ENCODE data around the gene ZHX3. TPM values are rescaled to one million over a fixed set of nuclear protein-coding genes. Genes with fewer than 3 reads are reported as not detected.
A peak's percentile ranks its signal among the peaks of the same experiment; 100 is the strongest.

ZHX3 gene
- total and polyA plus RNA-seq, 9 of the 15 experiments (the other 6 are each of a cell fraction or from before 2014, with no cell fraction given), result 0.80 to 14.6 (median 4.9) TPM

DNA sequence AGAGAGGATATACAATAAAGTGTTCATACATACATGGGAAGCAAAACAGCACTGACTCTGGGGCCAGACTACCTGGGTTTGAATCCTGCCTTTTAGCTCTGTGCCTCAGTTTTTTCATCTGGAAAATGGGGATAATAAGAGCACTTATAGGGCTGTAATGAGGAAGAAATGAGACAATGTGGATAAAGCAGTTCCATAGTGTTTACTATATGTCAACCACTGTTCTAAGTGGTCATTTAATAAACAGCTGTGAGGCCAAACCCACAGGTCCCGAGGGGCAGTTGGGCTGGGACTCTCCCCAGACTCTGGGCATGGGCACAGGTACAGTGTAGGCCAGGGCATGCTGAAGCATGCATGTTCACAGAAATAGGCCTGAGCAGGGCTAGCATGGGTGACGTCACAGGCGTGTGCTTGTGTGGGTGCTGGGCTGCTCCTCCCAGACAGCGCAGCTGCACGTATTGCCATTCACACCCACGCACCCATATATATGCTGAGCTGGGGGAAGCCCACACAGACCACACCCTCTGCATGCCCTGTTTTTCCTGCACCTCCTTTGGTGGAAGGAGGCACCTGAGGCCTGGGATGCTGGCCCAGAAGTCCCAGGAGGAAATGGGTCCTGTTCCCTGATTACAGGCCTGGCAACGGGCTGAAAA is 183.7 kb downstream of the ZHX3 start (continued):
- no peak for TF ChIP-seq POLR2AphosphoS5 (IDR thresholded peaks at IDR 0.05; ENCODE audit: control insufficient read depth, insufficient read depth, low read depth, low read length)
- TF ChIP-seq, protein P1, sequence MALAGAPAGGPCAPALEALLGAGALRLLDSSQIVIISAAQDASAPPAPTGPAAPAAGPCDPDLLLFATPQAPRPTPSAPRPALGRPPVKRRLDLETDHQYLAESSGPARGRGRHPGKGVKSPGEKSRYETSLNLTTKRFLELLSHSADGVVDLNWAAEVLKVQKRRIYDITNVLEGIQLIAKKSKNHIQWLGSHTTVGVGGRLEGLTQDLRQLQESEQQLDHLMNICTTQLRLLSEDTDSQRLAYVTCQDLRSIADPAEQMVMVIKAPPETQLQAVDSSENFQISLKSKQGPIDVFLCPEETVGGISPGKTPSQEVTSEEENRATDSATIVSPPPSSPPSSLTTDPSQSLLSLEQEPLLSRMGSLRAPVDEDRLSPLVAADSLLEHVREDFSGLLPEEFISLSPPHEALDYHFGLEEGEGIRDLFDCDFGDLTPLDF (CRISPR knock-in tag; IDR thresholded peaks at IDR 0.05), result no peak
- TF ChIP-seq ZNF217 (CRISPR knock-in tag; IDR thresholded peaks at IDR 0.05), result no peak
- TF ChIP-seq, protein P2, sequence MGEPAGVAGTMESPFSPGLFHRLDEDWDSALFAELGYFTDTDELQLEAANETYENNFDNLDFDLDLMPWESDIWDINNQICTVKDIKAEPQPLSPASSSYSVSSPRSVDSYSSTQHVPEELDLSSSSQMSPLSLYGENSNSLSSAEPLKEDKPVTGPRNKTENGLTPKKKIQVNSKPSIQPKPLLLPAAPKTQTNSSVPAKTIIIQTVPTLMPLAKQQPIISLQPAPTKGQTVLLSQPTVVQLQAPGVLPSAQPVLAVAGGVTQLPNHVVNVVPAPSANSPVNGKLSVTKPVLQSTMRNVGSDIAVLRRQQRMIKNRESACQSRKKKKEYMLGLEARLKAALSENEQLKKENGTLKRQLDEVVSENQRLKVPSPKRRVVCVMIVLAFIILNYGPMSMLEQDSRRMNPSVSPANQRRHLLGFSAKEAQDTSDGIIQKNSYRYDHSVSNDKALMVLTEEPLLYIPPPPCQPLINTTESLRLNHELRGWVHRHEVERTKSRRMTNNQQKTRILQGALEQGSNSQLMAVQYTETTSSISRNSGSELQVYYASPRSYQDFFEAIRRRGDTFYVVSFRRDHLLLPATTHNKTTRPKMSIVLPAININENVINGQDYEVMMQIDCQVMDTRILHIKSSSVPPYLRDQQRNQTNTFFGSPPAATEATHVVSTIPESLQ (CRISPR knock-in tag; IDR thresholded peaks at IDR 0.05), result no peak
- TF ChIP-seq RCOR1 (IDR thresholded peaks at IDR 0.05; ENCODE audit: borderline replicate concordance in 1 of 2, low read depth in 2 of 2, low read length in 2 of 2), result 0 out of 4 replicates have a peak, but pooled peaks of 1 of the 2 experiments have one; percentile 10
- TF ChIP-seq, protein P3, sequence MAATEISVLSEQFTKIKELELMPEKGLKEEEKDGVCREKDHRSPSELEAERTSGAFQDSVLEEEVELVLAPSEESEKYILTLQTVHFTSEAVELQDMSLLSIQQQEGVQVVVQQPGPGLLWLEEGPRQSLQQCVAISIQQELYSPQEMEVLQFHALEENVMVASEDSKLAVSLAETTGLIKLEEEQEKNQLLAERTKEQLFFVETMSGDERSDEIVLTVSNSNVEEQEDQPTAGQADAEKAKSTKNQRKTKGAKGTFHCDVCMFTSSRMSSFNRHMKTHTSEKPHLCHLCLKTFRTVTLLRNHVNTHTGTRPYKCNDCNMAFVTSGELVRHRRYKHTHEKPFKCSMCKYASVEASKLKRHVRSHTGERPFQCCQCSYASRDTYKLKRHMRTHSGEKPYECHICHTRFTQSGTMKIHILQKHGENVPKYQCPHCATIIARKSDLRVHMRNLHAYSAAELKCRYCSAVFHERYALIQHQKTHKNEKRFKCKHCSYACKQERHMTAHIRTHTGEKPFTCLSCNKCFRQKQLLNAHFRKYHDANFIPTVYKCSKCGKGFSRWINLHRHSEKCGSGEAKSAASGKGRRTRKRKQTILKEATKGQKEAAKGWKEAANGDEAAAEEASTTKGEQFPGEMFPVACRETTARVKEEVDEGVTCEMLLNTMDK (IDR thresholded peaks at IDR 0.05; ENCODE audit: borderline replicate concordance, insufficient read depth, low read depth, low read length, poor library complexity, severe bottlenecking), result no peak
- no peak for TF ChIP-seq PML (IDR thresholded peaks at IDR 0.05; ENCODE audit: low read length)
- TF ChIP-seq ELF2 (CRISPR knock-in tag; IDR thresholded peaks at IDR 0.05), result no peak
- TF ChIP-seq, protein P4, sequence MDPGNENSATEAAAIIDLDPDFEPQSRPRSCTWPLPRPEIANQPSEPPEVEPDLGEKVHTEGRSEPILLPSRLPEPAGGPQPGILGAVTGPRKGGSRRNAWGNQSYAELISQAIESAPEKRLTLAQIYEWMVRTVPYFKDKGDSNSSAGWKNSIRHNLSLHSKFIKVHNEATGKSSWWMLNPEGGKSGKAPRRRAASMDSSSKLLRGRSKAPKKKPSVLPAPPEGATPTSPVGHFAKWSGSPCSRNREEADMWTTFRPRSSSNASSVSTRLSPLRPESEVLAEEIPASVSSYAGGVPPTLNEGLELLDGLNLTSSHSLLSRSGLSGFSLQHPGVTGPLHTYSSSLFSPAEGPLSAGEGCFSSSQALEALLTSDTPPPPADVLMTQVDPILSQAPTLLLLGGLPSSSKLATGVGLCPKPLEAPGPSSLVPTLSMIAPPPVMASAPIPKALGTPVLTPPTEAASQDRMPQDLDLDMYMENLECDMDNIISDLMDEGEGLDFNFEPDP (CRISPR knock-in tag; IDR thresholded peaks at IDR 0.05), result no peak
- no peak for TF ChIP-seq SMARCC2 (IDR thresholded peaks at IDR 0.05; ENCODE audit: low read depth)
- TF ChIP-seq, protein P5, sequence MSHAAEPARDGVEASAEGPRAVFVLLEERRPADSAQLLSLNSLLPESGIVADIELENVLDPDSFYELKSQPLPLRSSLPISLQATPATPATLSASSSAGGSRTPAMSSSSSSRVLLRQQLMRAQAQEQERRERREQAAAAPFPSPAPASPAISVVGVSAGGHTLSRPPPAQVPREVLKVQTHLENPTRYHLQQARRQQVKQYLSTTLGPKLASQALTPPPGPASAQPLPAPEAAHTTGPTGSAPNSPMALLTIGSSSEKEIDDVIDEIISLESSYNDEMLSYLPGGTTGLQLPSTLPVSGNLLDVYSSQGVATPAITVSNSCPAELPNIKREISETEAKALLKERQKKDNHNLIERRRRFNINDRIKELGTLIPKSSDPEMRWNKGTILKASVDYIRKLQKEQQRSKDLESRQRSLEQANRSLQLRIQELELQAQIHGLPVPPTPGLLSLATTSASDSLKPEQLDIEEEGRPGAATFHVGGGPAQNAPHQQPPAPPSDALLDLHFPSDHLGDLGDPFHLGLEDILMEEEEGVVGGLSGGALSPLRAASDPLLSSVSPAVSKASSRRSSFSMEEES (CRISPR knock-in tag; IDR thresholded peaks at IDR 0.05), result no peak
- no peak for TF ChIP-seq ZC3H8 (IDR thresholded peaks at IDR 0.05)
- no peak for TF ChIP-seq ZNF174 (CRISPR knock-in tag; IDR thresholded peaks at IDR 0.05)
- TF ChIP-seq TSC22D4 (tag; IDR thresholded peaks at IDR 0.05), result no peak
